Measurements from ENCODE around the gene ADH7. TPM values are rescaled to one million over a fixed set of nuclear protein-coding genes. Genes with fewer than 3 reads are reported as not detected.

Gene ADH7
- total and polyA plus RNA-seq, 2 of the 8 experiments (the other 6 are each of a cell fraction or from before 2014, with no cell fraction given), result not detected

DNA sequence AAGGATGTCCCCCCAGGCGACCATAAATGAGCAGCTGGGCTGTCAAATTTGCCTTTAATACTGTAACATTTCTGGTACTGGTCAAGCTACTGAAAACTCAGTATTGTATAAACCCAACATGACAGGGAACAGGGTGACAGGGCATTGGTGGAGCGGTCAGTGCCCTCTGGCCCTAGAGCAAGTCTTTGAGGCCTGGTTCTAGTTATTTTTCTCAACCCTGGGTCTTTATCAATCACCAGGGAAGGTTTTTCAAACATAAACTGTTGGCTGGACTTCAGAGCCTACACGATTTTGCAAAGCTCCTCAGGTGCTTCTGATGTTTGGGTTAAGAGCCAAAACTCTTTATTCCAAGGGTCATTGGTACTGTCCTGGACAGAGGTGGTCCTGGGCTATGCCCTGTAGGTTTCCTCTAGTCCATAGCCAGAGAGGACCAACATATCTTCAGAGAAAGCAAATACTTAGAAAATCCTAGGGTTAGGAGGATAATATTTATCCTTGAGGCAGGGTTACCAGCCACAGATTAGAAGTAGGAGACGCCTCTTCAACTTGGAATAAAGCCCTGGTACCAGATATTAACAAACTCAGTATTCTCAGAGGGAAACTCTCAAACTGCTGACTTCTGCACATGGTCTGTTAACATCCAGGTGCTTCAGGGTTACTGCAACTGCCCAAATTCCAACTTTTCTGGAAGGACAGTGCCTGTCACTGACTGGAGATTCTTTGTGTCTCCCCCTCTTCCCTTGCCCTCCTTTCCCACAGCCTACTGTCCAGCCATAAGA lies 26.7 kb upstream of the ADH7 start:
- Histone ChIP-seq H4K91ac (replicated peaks; ENCODE audit: insufficient read length, low read length) (no peak overlapping the region), H4K8ac (ENCODE audit: extremely low read depth, insufficient read depth, low read length) (no peak overlapping the region), H4K20me1 (replicated peaks in 1 of 2; ENCODE audit: control insufficient read depth in 1 of 2, insufficient read depth in 2 of 2, low read length in 2 of 2) (no peaks in the 10 kb centered on the region), H3K14ac (ENCODE audit: insufficient read length) (no peak overlapping the region), H2BK120ac (replicated peaks; ENCODE audit: low read depth, low read length) (no peak overlapping the region), H2BK20ac (ENCODE audit: low read length) (no peak overlapping the region), H3K4me3 (ENCODE audit: extremely low read depth in 1 of 4, insufficient read depth in 2 of 4, low read depth in 3 of 4, low read length in 4 of 4) (no peak overlapping the region), H3K18ac (ENCODE audit: extremely low read depth, low read length) (no peak overlapping the region), H3K23ac (ENCODE audit: insufficient read length) (no peak overlapping the region), H3K79me2 (ENCODE audit: control insufficient read depth in 1 of 2, insufficient read depth in 2 of 2, low read length in 2 of 2) (no peaks in the 10 kb centered on the region), H2BK5ac (ENCODE audit: low read depth, low read length) (no peak overlapping the region), H4K5ac (ENCODE audit: insufficient read length, low read depth, low read length) (no peak overlapping the region), H3K79me1 (ENCODE audit: low read depth, low read length) (no peaks in the 10 kb centered on the region), H3K4me1 (replicated peaks in 1 of 4; ENCODE audit: control insufficient read depth in 3 of 4, insufficient read depth in 4 of 4, low read length in 3 of 4) (no peaks in the 10 kb centered on the region; a peak in 1 of 7 replicates), H3K27me3 (replicated peaks in 1 of 4; ENCODE audit: control insufficient read depth in 3 of 4, extremely low read depth in 1 of 4, insufficient read depth in 3 of 4, low read length in 3 of 4) (no peaks in the 10 kb centered on the region), H3K56ac (replicated peaks; ENCODE audit: insufficient read length, low read depth, low read length) (no peak overlapping the region), H3K9ac (replicated peaks in 1 of 4; ENCODE audit: extremely low read depth in 1 of 4, low read depth in 3 of 4, low read length in 3 of 4) (no peak overlapping the region), H3K23me2 (ENCODE audit: low read depth, low read length) (no peaks in the 10 kb centered on the region), H2AFZ (ENCODE audit: low read length) (no peak overlapping the region), H2AK5ac (ENCODE audit: low read depth, low read length) (no peak overlapping the region), H3K4me2 (ENCODE audit: insufficient read depth in 1 of 2, low read depth in 2 of 2, low read length in 2 of 2) (no peak overlapping the region), H3K4ac (replicated peaks; ENCODE audit: insufficient read length, low read depth, low read length) (no peak overlapping the region), H3K9me3 (ENCODE audit: insufficient read depth in 2 of 2, low read depth in 1 of 2, low read length in 1 of 2) (no peaks in the 10 kb centered on the region), H2BK15ac (ENCODE audit: low read length) (no peak overlapping the region), H3K36me3 (ENCODE audit: control insufficient read depth in 2 of 4, insufficient read depth in 4 of 4, low read length in 3 of 4) (no peaks in the 10 kb centered on the region), H3K27ac (ENCODE audit: low read depth, low read length) (no peak overlapping the region), H2BK12ac (ENCODE audit: low read depth, low read length) (no peak overlapping the region)
- FAIRE-seq, result no peak
- no peak for TF ChIP-seq JUN (IDR thresholded peaks at IDR 0.05; ENCODE audit: low read depth, low read length)
- 67% methylated on average over 4 of the region's 4 CpGs; no CpG with 5 or more reads in 1 of the 2 experiments for WGBS, 2 experiments (ENCODE audit: extremely low coverage in 1 of 2, insufficient coverage in 1 of 2, insufficient read length in 1 of 2, insufficient replicate concordance in 2 of 2, low coverage in 1 of 2, low lambda C conversion rate in 2 of 2, missing lambda C conversion rate in 1 of 2)
- CTCF ChIA-PET (ENCODE audit: partially characterized antibody), result interaction anchor here (0.8 to 10.0 kb wide), 10 partner anchors 10 to 344 kb away, joined by 3 to 99 read pairs (median 4); partner anchors contain the start of gene C4orf17
- POLR2A ChIA-PET (ENCODE audit: partially characterized antibody), result no interaction called here
- DNase-seq (ENCODE audit: low read depth in 1 of 2, low spot score in 2 of 2), result no peak

Measured in H1 (cell line).